ENCODE data around the gene CNNM3.
"Not testable (repeated sequence)": the region's sequence is repeated elsewhere in the genome, so short reads cannot be mapped to it uniquely, and the experiment has no call there.

Gene CNNM3

GRCh38 chr2:96841701-96842495 is 25.8 kb downstream of the CNNM3 start:
- DNase-seq, result no peak

GRCh38 chr2:96842600-96842999 is 26.5 kb downstream of the CNNM3 start:
- DNase-seq, result no peak

- no peak for DNase-seq
Measured at GRCh38 chr2:96843538-96844268, 27.6 kb downstream of the CNNM3 start, which contains the start of gene ANKRD23. TSS of gene ANKRD23 (minus strand) at chr2:96844021. CDS start at chr2:96843992, 29 bp downstream.

- no peak for DNase-seq
Measured at GRCh38 chr2:96844405-96844808, 28.3 kb downstream of the CNNM3 start.

- no peak for DNase-seq
Measured at GRCh38 chr2:96846825-96847224, 30.8 kb downstream of the CNNM3 start.

GRCh38 chr2:96847586-96847985 is 31.5 kb downstream of the CNNM3 start:
- no peak for DNase-seq

GRCh38 chr2:96848264-96848663 is 32.2 kb downstream of the CNNM3 start:
- no peak for DNase-seq

GRCh38 chr2:96852667-96853066 is 36.6 kb downstream of the CNNM3 start:
- no peak for DNase-seq

- no peak for DNase-seq
Measured at GRCh38 chr2:96853321-96853720, 37.3 kb downstream of the CNNM3 start.

GRCh38 chr2:96856776-96857666 is 41.0 kb downstream of the CNNM3 start:
- peak in 1 of 2 experiments; percentile 43 for DNase-seq

- DNase-seq, result peak; percentile 92 to 96
Measured at GRCh38 chr2:96857667-96858372, 41.8 kb downstream of the CNNM3 start, which contains the start of gene ANKRD39. TSS of gene ANKRD39 (minus strand) at chr2:96858016. CDS start at chr2:96857987, 29 bp downstream.

- peak in 1 of 2 experiments; percentile 36 for DNase-seq
Measured at GRCh38 chr2:96859099-96859649, 43.1 kb downstream of the CNNM3 start.

- no peak for DNase-seq
Measured at GRCh38 chr2:96859681-96860064, 43.6 kb downstream of the CNNM3 start.

GRCh38 chr2:96860065-96861029 is 44.3 kb downstream of the CNNM3 start:
- no peak for DNase-seq

GRCh38 chr2:96861074-96861473 is 45.0 kb downstream of the CNNM3 start:
- no peak for DNase-seq

GRCh38 chr2:96863056-96863455 is 47.0 kb downstream of the CNNM3 start:
- not testable (repeated sequence) for DNase-seq

- DNase-seq, result no peak
Measured at GRCh38 chr2:96863575-96864342, 47.7 kb downstream of the CNNM3 start.

GRCh38 chr2:96864343-96865091 is 48.4 kb downstream of the CNNM3 start:
- DNase-seq, result no peak

- DNase-seq, result no peak
Measured at GRCh38 chr2:96865654-96866053, 49.6 kb downstream of the CNNM3 start.

Measured in NCI-H524 (cell line).